Measurements from ENCODE around the gene ZNF140.

The ZNF140 gene

DNA sequence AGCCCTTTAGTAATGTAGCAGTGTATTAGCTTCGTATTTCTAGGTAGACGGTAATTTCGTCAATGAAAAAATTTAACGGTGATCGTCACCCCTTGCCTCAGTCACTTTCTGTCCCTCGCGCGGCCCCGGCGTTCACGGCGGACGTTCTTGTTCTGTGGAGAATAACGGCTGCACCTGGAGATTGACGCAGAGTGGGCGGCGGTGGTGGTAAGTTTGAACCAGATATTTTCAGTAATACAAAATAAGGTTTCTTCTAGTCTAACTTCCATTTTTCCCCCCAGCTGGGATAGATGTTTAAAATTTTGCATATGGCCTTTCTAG lies 50.0 kb downstream of the ZNF140 start:
- DNase-seq, result peak; percentile 45

DNA sequence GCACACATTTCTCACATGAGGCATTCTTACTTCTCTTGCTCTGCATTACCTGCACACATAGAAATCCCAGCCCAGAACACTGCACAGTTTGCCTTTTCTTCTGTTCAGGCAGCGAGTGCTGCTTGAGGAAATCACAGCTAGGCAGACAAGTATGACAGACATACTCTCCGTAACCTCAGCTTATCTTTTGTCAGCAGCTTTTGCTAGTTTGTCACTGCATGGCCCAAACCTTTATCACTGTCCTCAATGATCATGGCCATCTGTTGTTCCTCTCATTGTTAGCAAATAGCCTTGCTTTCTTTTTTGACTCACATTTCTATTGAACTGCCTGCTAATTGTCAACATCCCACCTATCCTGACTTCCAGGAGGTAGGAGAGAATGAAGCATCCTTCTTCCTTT lies 55.0 kb downstream of the ZNF140 start:
- no peak for DNase-seq

DNA sequence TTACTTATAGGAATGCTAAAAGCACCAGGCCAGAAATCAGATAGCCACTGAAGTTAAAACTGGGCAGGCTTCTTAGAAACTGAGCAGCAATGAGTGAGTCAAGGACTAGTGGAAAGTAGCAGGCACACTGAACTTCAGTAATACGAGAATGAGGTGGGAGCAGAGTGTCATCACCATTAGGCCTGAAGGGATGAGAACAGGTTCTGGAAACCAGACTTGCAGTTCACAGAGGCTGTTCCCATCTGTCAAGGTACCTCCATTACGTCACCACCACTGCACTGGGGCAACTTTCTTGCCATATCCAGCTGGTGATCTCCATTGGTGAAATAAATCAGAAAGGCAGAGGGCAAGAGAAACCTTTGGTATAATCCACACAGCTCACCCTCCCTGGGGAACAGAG lies 65.3 kb downstream of the ZNF140 start:
- DNase-seq, result no peak

DNA sequence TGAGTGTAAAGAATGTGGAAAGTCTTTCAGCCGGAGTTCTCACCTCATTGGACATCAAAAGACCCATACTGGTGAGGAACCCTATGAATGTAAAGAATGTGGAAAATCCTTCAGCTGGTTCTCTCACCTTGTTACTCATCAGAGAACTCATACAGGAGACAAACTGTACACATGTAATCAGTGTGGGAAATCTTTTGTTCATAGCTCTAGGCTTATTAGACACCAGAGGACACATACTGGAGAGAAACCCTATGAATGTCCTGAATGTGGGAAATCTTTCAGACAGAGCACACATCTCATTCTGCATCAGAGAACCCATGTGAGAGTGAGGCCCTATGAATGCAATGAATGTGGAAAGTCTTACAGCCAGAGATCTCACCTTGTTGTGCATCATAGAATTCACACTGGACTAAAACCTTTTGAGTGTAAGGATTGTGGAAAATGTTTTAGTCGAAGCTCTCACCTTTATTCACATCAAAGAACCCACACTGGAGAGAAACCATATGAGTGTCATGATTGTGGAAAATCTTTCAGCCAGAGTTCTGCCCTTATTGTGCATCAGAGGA lies 75.5 kb downstream of the ZNF140 start:
- no peak for DNase-seq

Data from activated CD4-positive, alpha-beta T cell treated with anti-CD3 and anti-CD28 coated beads, Interleukin-2, amount 50 U/mL, for 1 hour (primary cell).